ENCODE data around the gene SV2B. TPM values are rescaled to one million over a fixed set of nuclear protein-coding genes. Genes with fewer than 3 reads are reported as not detected.

Gene SV2B
- total RNA-seq, 1 experiment from 2014 or later: not detected

DNA sequence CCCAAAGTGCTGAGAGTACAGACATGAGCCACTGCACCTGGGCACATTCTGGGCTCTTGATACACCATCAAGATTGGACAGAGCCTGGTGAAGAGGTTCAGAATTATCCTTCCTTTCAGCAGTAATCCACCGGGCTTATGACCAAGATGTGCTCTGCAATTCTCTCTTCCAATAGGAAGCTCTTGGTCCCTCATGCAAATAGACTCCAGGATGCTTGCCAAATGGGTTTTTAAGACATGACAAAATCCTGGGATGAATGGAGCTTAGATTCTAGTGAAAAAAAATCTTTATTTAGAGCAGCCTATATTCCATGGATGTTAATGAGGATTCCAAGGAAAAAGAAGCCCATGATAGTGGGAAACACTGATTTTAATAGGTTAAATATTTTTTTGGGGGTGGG, 119.1 kb downstream of the SV2B start:
- Histone ChIP-seq H3K9me2 (ENCODE audit: insufficient read depth) (no peaks in the 10 kb centered on the region), H3K4me3 (replicated peaks in 1 of 2; ENCODE audit: low read depth in 1 of 2, low read length in 2 of 2) (no peak overlapping the region), H3K9ac (ENCODE audit: low read length) (no peak overlapping the region), H3K36me3 (ENCODE audit: control insufficient read depth in 1 of 2, insufficient read depth in 2 of 2, low read length in 2 of 2) (no peaks in the 10 kb centered on the region), H3K27me3 (ENCODE audit: insufficient read depth, low read length) (peaks cover 28% of the 10 kb centered on the region), H4K20me1 (ENCODE audit: insufficient read depth) (no peaks in the 10 kb centered on the region), H3K4me1 (ENCODE audit: control insufficient read depth in 1 of 2, insufficient read depth in 2 of 2, low read length in 2 of 2) (no peaks in the 10 kb centered on the region), H3K4me2 (ENCODE audit: low read length) (no peak overlapping the region), H3K27ac (ENCODE audit: low read depth, low read length) (no peak overlapping the region), H3K9me3 (ENCODE audit: control insufficient read depth in 1 of 2, insufficient read depth in 1 of 2, low read depth in 1 of 2, low read length in 2 of 2) (no peaks in the 10 kb centered on the region), H3K79me2 (ENCODE audit: insufficient read depth, low read length) (no peaks in the 10 kb centered on the region), H2AFZ (ENCODE audit: low read depth, low read length, poor library complexity, severe bottlenecking) (no peak overlapping the region)
- ChIA-PET POLR2A (no interaction called here), CTCF (interaction anchor here (1.5 kb wide), 1 partner anchor 29 kb away, joined by 4 read pairs; no protein-coding TSS in a partner anchor), RAD21 (ENCODE audit: low non-redundant PET in 1 of 2, low total read pairs in 2 of 2, uncharacterized antibody in 2 of 2, unreplicated experiment in 2 of 2) (no interaction called here)
- intact Hi-C loops (cut with micrococcal nuclease): no loop called here
- no TSS peak for BruUV-seq (replicated peaks)
- TF ChIP-seq, protein P1, sequence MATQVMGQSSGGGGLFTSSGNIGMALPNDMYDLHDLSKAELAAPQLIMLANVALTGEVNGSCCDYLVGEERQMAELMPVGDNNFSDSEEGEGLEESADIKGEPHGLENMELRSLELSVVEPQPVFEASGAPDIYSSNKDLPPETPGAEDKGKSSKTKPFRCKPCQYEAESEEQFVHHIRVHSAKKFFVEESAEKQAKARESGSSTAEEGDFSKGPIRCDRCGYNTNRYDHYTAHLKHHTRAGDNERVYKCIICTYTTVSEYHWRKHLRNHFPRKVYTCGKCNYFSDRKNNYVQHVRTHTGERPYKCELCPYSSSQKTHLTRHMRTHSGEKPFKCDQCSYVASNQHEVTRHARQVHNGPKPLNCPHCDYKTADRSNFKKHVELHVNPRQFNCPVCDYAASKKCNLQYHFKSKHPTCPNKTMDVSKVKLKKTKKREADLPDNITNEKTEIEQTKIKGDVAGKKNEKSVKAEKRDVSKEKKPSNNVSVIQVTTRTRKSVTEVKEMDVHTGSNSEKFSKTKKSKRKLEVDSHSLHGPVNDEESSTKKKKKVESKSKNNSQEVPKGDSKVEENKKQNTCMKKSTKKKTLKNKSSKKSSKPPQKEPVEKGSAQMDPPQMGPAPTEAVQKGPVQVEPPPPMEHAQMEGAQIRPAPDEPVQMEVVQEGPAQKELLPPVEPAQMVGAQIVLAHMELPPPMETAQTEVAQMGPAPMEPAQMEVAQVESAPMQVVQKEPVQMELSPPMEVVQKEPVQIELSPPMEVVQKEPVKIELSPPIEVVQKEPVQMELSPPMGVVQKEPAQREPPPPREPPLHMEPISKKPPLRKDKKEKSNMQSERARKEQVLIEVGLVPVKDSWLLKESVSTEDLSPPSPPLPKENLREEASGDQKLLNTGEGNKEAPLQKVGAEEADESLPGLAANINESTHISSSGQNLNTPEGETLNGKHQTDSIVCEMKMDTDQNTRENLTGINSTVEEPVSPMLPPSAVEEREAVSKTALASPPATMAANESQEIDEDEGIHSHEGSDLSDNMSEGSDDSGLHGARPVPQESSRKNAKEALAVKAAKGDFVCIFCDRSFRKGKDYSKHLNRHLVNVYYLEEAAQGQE (IDR thresholded peaks at IDR 0.05; ENCODE audit: low read depth): no peak
- TF ChIP-seq POLR2A (IDR thresholded peaks at IDR 0.05; ENCODE audit: borderline replicate concordance, extremely low read depth, insufficient read depth, insufficient read length): no peak
- TF ChIP-seq POLR2AphosphoS5 (IDR thresholded peaks at IDR 0.05; ENCODE audit: low read depth, low read length): no peak
- TF ChIP-seq SIN3A (IDR thresholded peaks at IDR 0.05; ENCODE audit: low read depth): no peak
- no peak for TF ChIP-seq SRF (IDR thresholded peaks at IDR 0.05; ENCODE audit: low read depth)
- no peak for TF ChIP-seq YY1 (IDR thresholded peaks at IDR 0.05; ENCODE audit: extremely low read depth, insufficient replicate concordance, low read depth, low read length)
- TF ChIP-seq CEBPB (IDR thresholded peaks at IDR 0.05; ENCODE audit: low read depth): no peak
- no peak for TF ChIP-seq CBX3 (IDR thresholded peaks at IDR 0.05; ENCODE audit: low read depth)
- TF ChIP-seq, protein P2, sequence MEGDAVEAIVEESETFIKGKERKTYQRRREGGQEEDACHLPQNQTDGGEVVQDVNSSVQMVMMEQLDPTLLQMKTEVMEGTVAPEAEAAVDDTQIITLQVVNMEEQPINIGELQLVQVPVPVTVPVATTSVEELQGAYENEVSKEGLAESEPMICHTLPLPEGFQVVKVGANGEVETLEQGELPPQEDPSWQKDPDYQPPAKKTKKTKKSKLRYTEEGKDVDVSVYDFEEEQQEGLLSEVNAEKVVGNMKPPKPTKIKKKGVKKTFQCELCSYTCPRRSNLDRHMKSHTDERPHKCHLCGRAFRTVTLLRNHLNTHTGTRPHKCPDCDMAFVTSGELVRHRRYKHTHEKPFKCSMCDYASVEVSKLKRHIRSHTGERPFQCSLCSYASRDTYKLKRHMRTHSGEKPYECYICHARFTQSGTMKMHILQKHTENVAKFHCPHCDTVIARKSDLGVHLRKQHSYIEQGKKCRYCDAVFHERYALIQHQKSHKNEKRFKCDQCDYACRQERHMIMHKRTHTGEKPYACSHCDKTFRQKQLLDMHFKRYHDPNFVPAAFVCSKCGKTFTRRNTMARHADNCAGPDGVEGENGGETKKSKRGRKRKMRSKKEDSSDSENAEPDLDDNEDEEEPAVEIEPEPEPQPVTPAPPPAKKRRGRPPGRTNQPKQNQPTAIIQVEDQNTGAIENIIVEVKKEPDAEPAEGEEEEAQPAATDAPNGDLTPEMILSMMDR (IDR thresholded peaks at IDR 0.05 in 2 of 3, conservative IDR thresholded peaks at IDR 0.05 in 1 of 3; ENCODE audit: borderline replicate concordance in 1 of 3, insufficient read depth in 1 of 3, low read depth in 2 of 3, low read length in 2 of 3): no peak
- TF ChIP-seq TCF7L2 (IDR thresholded peaks at IDR 0.05; ENCODE audit: borderline replicate concordance, extremely low read depth, insufficient read depth, insufficient read length): no peak
- no peak for TF ChIP-seq JUND (IDR thresholded peaks at IDR 0.05)
- TF ChIP-seq RAD21 (IDR thresholded peaks at IDR 0.05; ENCODE audit: low read depth): no peak
- ATAC-seq: no peak
- no peak for DNase-seq (ENCODE audit: low read depth, low spot score)
